Liver (tissue), 3 donors: Measurements from ENCODE around the gene MAGEF1.

Experiments used
- ATF3 ChIP-seq: IDR thresholded peaks from 2 replicates; pipeline ENCODE4 v1.6.1; 2016; ENCODE audit warnings: antibody characterized with exemption
- CTCF ChIP-seq: fragments of 150-350 bp; IDR thresholded peaks from 2 replicates; pipeline ENCODE4 v1.5.1; 2017; ENCODE audit warnings: improper control_type of control experiment, low read depth, low read length; ENCODE audit not compliant: missing input control
- GABPA ChIP-seq, 2 donors: IDR thresholded peaks in 1 of 2; conservative IDR thresholded peaks in 1 of 2; 2 replicates each; pipeline ENCODE4 v1.6.1; 2016; ENCODE audit warnings: antibody characterized with exemption in 2 of 2, mild to moderate bottlenecking in 1 of 2, moderate library complexity in 1 of 2
- HNF4G ChIP-seq: IDR thresholded peaks from 2 replicates; pipeline ENCODE4 v1.6.1; 2016; ENCODE audit warnings: antibody characterized with exemption
- MAX ChIP-seq: IDR thresholded peaks from 2 replicates; pipeline ENCODE4 v1.6.1; 2016; ENCODE audit warnings: antibody characterized with exemption
- RAD21 ChIP-seq, 2 donors: IDR thresholded peaks; 2 replicates each; pipeline ENCODE4 v1.6.1; 2016; ENCODE audit warnings: antibody characterized with exemption in 2 of 2, mild to moderate bottlenecking in 2 of 2
- REST ChIP-seq: IDR thresholded peaks from 2 replicates; pipeline ENCODE4 v1.6.1; 2016; ENCODE audit warnings: antibody characterized with exemption, mild to moderate bottlenecking
- SP1 ChIP-seq: IDR thresholded peaks from 2 replicates; pipeline ENCODE4 v1.6.1; 2018; ENCODE audit warnings: antibody characterized with exemption, mild to moderate bottlenecking
- TAF1 ChIP-seq: conservative IDR thresholded peaks from 2 replicates; pipeline ENCODE4 v1.6.1; 2016; ENCODE audit warnings: antibody characterized with exemption, mild to moderate bottlenecking
- donor health status: healthy.
- donor health status: healthy.

- TF ChIP-seq MAX (no peak), CTCF (no peak), RAD21 (IDR thresholded peaks at IDR 0.05) (no peak), SP1 (no peak), REST (no peak), ATF3 (no peak), TAF1 (no peak), GABPA (IDR thresholded peaks at IDR 0.05 in 1 of 2, conservative IDR thresholded peaks at IDR 0.05 in 1 of 2) (no peak), HNF4G (no peak)
Observed at GRCh38 chr3:184665101-184665500, 46.8 kb downstream of the MAGEF1 start.
